ENCODE measurements around the gene ACP1. TPM values are rescaled to one million over a fixed set of nuclear protein-coding genes. Genes with fewer than 3 reads are reported as not detected.

Gene ACP1
- total and polyA plus RNA-seq, 2 of the 8 experiments (the other 6 are each of a cell fraction or from before 2014, with no cell fraction given), result 115 to 155 TPM

DNA sequence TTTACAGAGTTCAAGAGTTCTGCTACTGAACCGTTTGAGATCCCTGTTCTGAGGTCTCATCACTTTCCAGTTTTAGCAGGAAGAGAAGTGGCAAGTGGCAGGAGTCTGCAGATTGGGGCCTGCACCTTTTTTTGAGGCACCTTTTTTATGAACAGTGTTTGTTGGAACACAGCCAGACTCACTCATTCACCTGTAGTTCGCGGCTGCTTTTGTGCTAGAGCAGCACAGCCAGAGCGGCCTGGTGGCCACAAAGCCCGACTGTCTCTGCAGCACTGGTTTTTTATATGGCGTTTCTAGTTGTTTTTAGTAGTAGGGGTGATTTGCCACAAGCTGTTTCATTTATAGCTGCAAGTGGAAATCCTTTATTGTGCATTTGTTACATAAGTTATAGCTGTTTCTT lies 8.6 kb downstream of the ACP1 start (continued):
- TF ChIP-seq SP2 (IDR thresholded peaks at IDR 0.05; ENCODE audit: low read length) (no peak), SIRT6 (IDR thresholded peaks at IDR 0.05; ENCODE audit: low read length) (no peak), YY1 (IDR thresholded peaks at IDR 0.05; ENCODE audit: low read depth, low read length) (no peak), POLR2AphosphoS5 (IDR thresholded peaks at IDR 0.05; ENCODE audit: low read depth, low read length) (no peak)

Measured in H1 (cell line).